ELF-1 (cell line): Measurements from ENCODE around the gene TACC2.

Experiments used
- DNase-seq: peaks from one replicate; pipeline ENCODE4 v3.0.0-alpha.2; 2016; ENCODE audit warnings: low read depth, low spot score

The TACC2 gene

DNA sequence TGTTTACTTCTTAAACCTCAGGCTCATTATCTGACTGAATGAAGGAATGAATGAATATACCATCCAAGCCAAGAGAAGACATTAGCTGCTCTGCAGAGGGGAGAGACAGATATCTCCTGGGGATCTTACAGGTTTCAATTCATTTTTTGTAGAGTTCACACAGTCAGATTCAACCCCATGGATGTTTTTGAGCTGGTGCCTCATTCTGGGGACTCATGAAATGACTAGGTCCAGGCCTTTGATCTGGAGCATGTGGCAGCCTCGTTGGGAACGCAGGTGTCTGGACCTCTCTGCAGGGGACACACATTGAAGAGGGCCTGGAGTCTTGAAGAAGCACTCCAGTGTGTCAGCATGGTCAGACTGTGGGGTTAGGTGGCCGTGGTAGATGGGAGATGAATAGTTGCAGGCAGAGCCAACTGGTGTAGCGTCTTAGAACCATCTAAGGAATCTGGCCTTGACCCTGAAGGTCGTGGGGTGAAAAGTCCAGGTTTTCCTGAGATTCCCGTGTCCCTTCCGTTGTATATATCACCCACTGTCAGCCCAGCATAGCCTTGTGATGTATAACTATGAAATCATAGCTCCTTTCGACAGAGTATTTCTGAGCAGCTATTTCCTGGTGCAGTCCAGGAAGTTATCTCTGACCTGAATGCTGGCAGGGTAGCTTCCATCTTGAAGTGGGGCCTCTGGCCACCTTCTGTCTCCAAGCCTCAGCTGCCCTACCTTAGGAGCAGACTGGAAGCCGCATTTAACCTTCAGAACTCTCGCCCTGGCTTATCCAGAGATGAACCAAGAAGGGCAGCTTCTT, 304.4 kb downstream of the TACC2 start:
- DNase-seq = no peak

DNA sequence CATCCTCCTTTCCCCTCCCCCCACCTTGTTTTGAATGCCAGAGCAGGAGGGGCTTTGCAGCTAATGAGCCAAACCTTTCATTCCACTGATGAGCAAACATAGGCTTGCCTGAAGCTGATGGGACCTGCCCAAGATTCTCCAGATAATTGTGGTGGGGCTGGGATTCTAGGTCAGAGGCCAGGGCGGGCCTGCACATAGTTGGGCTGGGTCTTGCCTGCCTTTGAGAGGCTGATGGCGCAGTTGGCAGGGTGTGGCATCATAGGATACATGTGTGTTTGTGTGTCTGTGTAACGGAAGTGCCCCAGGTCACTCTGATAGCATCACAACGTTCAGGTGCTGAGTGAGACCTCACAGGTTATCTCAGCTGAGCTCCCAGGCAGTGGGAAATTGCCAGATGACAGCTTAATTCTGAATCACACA, 305.0 kb downstream of the TACC2 start:
- peak; percentile 73 for DNase-seq

DNA sequence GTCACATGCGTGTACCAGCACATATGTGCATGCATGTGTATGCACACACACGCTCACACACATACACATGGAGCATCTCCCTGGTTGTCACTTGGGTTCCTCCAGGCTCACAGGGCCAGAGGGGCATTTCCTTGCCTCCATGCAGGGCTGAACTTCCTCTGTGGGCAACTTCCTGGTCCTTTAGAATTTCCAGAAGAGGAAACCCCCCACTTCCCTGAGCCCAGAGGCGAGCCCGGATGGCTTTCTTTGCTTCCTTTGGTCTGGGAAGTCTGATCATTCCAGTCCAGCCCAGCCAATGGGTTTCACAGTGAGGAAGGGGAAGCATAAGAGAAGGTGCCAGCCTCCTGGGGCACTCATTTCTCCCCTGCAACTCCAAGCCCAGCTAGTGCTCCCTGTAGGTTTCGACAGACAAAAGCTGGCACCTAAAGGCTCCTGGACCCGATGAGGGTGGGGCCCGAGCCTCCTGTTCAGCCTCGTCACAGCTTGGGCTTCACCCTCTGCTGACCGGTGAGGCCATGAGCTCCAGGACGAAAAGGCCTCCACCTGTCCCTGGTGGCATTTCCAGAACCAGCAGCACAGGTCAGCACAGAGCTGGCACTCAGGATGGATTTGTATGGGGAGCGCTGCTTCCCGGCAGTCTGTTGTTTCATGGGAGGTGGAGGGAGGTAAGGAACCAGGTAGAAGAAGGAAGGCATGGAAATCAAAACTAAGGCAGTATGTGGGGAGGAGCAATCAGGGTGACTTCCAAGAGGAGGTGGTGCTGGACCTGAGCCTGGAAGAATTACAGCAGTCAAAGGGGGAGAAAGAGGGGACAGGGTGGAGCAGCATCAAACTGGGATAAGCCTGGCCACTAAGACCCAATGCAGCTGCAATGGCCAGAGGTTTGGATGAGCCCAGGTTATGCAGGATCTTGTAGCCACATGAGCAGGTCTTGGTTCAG, 305.8 kb downstream of the TACC2 start:
- no peak for DNase-seq

DNA sequence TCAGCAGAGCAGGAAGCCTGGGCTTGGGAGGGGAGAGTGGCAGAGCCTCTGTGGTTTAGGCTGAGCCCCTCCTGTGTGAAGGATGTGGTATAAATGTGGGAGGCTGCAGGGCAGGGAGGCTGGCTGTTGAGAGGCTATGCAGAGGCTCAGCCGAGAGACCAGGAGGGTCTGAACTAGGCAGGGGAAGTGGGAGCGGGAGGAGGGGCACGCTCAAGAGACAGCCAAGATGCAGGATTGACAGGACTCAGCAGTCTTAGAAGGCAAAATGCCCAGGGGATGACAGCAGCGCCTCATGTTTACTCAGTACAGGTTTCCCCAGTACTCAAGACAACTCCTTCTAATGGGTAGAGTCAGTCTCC, 306.5 kb downstream of the TACC2 start:
- no peak for DNase-seq

DNA sequence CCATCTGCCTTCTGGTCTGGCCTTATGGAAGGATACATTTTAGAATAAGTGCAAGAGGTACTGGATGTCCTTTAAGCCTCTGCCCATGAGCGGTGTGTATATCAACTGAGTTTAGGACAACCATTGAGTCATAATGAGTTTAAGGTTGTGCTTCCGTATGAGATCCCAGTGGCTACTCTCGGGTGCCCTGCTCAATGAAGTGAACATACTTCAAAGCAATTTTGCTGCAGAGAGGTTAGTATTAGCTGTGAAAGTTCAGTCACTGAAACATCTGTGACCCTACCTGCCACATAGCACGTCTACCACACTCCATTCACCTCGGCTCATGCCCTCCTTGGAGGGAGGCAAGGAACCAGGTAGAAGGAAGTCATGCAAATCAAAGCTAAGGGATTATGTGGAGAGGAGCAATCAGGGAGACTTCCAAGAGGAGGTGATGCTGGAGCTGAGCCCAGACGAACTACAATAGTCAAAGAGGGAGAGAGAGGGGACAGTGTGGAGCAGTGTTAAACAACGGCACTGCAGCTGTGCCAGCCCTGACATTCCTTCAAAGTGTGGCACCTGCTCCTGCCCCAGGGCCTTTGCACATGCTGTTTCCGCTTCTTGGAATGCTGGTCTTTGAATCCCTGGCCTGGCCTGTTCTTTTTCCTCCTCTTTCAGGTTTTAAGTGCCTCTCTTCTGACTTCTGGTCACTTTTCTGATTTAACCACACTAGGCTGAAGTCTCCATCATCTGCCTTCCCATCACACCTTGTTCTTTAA, 307.6 kb downstream of the TACC2 start:
- no peak for DNase-seq

DNA sequence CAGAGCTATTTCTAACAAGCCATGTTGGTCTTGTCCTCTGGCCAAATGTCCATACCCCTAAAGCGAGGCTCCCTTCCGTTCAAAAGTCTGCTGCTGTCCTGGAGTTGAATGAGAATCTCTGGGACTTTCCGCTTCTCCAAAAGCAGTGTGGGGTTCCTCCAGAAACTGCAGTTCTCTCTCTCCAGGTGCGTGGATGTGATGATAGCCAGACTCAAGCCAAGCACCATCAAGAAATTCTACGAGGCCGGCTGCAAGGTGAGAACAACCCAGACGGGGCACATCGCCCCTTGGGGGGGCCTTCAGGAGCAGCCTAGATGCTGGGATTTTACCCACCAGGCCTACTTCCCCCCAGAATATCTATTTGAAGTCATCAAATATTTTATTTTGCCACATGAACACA, 308.6 kb downstream of the TACC2 start:
- no peak for DNase-seq

DNA sequence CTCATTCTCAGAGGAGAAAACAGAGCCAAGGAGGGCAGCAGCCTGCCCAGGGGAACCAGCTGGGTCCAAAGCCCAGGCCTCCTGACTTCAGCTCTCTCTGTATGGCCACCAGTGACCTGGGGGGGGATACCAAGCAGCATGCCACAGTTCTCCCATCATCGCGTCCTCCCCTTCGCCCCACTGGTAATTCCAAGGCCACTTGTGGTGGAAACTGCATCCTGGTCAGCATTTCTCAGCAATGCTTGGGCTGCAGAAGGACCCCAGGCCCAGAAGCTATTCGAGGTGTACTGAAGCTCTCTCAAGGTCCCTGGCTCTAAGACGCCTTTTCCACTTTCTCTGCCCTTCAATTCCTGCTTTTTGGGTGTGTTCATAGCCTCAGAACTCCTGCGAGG, 309.2 kb downstream of the TACC2 start:
- DNase-seq = no peak

DNA sequence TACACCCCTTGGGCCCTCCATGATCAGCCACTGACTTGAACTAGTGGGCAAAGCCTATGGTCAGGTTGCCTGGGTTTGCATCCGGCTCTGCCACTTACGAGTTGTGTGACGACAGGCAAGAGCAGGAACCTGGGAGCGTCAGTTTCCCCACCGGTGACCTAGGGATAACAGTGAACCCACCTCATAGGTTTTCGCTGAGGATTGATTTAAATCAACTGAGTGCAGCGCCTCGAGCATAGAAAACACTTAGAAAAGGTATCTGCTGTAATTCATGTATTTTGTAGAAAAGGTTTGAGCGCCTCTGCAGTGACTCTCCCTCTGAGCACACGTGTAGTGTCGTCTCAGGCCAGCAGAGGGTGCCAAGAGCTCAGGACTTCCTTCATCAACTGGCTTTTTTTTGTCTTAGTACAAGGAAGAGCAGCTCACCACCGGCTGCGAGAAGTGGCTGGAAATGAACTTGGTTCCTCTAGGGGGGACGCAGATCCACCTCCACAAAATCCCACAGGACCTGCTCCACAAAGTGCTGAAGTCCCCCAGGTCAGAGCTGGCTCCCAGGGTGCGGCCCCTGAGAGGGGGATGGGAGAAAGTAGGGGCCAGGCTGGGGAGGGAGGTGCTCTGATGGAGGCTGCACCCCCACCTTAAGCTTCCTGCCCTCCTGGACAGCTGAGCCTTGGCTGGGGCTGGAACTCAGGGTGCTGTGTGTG, 309.8 kb downstream of the TACC2 start:
- DNase-seq = peak; percentile 90

DNA sequence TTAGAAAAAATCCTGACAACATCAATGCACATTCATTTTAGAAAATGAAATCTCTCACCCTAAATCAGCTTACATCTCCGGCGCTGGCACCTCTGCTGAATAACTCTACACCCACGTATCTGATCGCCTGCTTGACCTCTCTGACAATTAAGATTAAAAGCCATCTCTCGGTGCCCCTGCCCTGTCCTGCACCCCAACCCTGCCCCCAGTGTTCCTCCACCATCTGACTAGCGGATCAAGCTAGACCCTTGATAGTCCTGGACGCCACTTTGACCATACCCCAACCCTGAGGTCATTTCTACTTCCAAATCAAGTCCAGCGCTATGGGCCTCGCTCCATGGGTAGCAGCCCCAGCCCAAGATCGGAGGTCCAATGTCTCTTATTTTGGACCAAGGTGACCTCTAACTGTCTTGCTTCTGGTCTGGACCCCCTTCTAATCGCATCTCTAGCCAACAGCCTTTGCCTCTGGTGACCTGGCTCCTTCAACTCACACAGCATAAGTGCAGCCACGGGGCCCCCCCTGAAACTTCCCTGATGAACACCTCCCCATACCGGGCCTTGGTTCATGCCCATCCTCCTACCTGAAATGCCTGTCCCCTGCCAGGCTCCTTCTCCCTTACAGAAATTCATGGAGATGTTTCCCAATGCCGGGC, 310.6 kb downstream of the TACC2 start:
- no peak for DNase-seq

DNA sequence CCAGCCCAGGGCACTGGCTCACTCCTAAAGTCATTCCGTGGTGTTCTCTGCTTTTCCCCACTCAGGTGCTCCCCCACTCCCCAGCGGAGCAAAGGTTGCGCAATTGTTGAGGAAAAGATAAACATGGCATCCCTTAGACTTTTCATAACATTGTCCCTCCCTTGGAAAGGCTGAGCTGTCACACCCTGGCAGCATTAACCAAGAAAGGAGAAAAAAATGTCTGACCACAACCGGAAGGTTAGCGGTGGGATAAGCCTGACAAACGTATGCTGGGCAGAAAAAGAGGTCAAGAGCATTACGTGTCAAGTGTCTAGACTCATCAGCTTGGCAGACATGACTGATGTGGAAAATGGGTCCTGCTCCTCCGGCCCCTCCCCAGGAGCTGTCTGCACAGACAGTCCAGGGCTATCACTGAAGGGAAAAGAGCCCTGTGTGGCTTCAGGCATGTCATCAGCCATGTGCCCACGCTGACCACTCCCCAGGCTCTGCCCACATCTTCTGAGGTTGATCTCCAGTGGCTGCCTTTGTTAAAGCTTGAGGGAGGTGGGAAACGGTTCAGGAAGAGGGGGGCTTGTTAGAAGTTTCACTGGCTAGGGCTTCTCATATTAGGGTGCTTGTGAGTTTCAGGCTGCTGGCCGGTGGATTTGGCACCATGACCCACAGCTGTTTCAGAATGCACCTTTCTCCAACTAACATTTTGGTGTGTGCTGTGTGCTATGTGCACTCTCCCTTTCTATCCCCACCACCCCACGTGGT, 312.3 kb downstream of the TACC2 start:
- no peak for DNase-seq

DNA sequence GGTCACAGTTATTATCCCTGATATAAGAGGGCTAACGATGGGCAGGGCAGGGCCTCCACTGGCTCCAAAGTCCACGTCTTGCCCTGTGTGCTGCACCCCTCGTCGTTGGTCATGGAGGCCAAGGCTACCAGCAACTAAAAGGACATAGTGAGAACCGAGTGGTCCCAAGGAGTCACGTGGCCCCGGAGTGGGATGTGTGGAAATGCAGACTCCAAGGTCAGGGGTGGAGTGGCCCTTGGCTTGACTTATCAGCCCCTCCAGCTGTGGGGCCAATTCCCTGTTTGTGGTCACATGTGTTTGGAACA, 312.8 kb downstream of the TACC2 start:
- no peak for DNase-seq

DNA sequence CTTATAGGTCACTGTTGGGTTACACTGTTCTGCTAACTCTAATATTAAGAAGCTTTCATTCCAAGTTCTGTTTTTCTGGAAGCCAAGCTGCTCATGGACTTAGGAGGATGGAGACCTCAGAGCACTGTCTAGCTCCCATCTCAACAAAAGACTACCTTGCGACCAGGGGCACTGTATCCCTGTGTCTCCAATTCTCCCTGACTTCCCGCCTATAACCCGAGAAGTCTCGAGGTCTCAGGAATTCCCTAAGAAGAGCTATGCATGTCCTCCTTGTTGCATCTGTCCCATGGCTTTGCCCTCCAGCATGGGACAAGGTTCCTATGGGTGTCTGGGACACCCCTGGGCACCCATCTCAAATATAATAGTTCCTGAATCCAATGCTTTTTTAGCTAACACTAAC, 313.4 kb downstream of the TACC2 start:
- DNase-seq = no peak

DNA sequence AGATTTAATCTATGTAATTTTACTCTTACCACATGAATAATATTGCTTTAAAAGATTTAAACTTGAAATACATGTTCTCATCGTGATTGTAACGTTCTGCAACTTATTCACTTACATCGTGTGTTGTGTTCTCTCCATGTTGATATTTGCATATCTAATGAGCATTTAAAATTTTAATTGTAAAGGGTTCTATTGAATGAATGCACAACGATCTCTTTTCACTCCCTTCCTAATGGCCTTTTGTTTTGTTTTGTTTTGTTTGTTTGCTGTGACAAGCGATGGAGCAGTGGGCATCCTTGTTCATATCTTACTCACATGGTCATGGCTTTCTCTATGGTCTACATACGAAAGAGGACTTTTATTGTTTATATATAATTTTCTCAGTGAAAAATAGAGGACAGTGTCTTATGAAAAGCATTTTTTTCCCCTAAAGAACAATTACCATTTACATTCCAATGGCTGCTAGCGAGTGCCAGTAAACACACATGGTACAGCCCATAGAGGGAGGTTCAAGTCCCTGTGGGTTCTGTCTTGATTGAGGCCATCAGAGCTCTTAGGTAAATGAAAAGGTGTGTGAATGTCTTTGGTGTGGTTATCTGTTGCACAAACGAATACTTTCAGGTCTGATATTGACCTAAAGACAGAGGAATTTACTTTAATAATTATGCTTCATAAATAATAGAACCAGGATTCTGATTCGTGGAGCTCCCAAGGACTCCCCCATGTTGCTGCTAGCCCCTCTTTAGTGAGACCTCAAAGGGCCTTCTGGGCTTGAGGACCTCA, 314.5 kb downstream of the TACC2 start:
- DNase-seq = no peak
